Endothelial cell of umbilical vein (primary cell): Measurements from ENCODE around the gene ZHX3.

ENCODE experiments used
- EZH2 ChIP-seq: IDR thresholded peaks from 2 replicates; pipeline ENCODE4 v1.6.1; 2012; ENCODE audit warnings: borderline replicate concordance, low read depth, mild to moderate bottlenecking, moderate library complexity, low read length, inconsistent platforms; ENCODE audit not compliant: severe bottlenecking
- GATA2 ChIP-seq: IDR thresholded peaks from 2 replicates; pipeline ENCODE4 v1.7.0; 2011; ENCODE audit warnings: low read depth, mild to moderate bottlenecking, moderate library complexity, mixed read lengths, low read length; ENCODE audit not compliant: insufficient read length, insufficient read depth
- JUN ChIP-seq: IDR thresholded peaks from 2 replicates; pipeline ENCODE4 v1.6.1; 2011; ENCODE audit warnings: borderline replicate concordance, low read depth; ENCODE audit not compliant: insufficient read length, insufficient read depth
- MYC ChIP-seq: IDR thresholded peaks from one replicate; pipeline ENCODE4 v1.6.1; 2011; ENCODE audit warnings: mild to moderate bottlenecking, low read depth, low read length
- POLR2A ChIP-seq: IDR thresholded peaks from 2 replicates; pipeline ENCODE4 v1.6.1; 2012; ENCODE audit warnings: low read depth, mild to moderate bottlenecking, control low read depth, low read length
- POLR2AphosphoS5 ChIP-seq: IDR thresholded peaks from 2 replicates; pipeline ENCODE4 v1.6.1; 2012; ENCODE audit warnings: low read depth, mild to moderate bottlenecking, control low read depth, low read length, moderate library complexity; ENCODE audit not compliant: insufficient read depth
- TF ChIP-seq, protein P1 (sequence below): IDR thresholded peaks from 2 replicates; pipeline ENCODE4 v1.6.1; 2011; ENCODE audit not compliant: insufficient read depth, insufficient read length
- TF ChIP-seq, protein P2 (sequence below), 2 donors: IDR thresholded peaks; 1 replicate in 1 of 2; 2 replicates in 1 of 2; pipeline ENCODE4 v1.5.1; 2011; ENCODE audit warnings: low read length in 2 of 2, mild to moderate bottlenecking in 2 of 2, moderate library complexity in 2 of 2, control low read depth in 1 of 2, inconsistent platforms in 1 of 2, low read depth in 1 of 2; ENCODE audit not compliant: insufficient read depth in 1 of 2; ENCODE audit errors: extremely low read depth in 1 of 2

DNA sequence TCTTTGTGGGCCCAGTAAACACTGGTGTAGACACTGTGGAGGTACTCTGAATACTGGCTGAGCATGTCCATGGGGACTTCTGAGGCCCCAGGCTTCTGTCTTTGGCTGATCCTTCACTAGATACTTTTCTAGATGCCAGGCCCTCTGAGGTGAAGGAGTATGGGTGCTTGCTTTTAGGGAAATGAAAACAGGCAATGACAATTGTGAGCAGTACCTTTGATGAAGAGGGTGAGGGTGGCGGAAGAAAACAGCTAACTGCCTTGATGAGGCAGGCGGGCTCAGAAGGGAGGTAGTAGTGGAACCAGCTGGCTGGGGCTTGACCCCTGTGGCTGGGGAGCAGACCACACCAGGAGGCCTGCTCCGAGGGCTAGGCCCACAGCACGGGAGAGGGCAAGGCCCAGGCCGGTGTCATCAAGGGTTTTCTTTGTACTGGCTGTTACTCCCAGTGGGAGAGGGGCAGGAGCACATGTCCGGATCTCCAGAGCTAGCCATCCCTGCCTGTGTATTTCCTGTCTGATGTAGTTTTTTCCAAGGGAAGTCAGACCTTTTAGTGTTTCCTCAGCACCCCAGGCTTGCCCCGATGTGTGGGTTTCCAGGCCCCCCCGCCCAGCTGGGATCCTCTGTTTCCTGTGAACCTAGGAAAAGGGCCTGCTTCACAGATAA is 176.2 kb downstream of the ZHX3 start:
- TF ChIP-seq, protein P1, sequence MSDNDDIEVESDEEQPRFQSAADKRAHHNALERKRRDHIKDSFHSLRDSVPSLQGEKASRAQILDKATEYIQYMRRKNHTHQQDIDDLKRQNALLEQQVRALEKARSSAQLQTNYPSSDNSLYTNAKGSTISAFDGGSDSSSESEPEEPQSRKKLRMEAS, result peak; percentile 41
- TF ChIP-seq GATA2, result no peak
- TF ChIP-seq, protein P2, sequence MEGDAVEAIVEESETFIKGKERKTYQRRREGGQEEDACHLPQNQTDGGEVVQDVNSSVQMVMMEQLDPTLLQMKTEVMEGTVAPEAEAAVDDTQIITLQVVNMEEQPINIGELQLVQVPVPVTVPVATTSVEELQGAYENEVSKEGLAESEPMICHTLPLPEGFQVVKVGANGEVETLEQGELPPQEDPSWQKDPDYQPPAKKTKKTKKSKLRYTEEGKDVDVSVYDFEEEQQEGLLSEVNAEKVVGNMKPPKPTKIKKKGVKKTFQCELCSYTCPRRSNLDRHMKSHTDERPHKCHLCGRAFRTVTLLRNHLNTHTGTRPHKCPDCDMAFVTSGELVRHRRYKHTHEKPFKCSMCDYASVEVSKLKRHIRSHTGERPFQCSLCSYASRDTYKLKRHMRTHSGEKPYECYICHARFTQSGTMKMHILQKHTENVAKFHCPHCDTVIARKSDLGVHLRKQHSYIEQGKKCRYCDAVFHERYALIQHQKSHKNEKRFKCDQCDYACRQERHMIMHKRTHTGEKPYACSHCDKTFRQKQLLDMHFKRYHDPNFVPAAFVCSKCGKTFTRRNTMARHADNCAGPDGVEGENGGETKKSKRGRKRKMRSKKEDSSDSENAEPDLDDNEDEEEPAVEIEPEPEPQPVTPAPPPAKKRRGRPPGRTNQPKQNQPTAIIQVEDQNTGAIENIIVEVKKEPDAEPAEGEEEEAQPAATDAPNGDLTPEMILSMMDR (IDR thresholded peaks at IDR 0.05; ENCODE audit: extremely low read depth in 1 of 2, insufficient read depth in 1 of 2, low read depth in 1 of 2, low read length in 2 of 2), result no peak
- TF ChIP-seq POLR2AphosphoS5, result peak; percentile 73
- TF ChIP-seq EZH2, result no peak
- peak; percentile 32 for TF ChIP-seq POLR2A
- TF ChIP-seq MYC, result peak; percentile 79
- TF ChIP-seq JUN, result peak; percentile 62
